GM20000 (cell line): Measurements from ENCODE around the gene IL23A.
A peak's percentile ranks its signal among the peaks of the same experiment; 100 is the strongest.
"Not testable (repeated sequence)": the region's sequence is repeated elsewhere in the genome, so short reads cannot be mapped to it uniquely, and the experiment has no call there.

Experiments
- DNase-seq: peaks from one replicate; pipeline ENCODE4 v3.0.0; 2012; ENCODE audit warnings: low spot score
- CTCF ChIP-seq: IDR thresholded peaks from 2 replicates; pipeline ENCODE4 v1.5.1; 2012; ENCODE audit warnings: mild to moderate bottlenecking, control low read depth; ENCODE audit errors: extremely low read depth, missing control alignments

IL23A gene

GRCh38 chr12:56311003-56311402 is 27.7 kb upstream of the IL23A start:
- no peak for TF ChIP-seq CTCF
- DNase-seq: no peak

GRCh38 chr12:56315249-56315621 is 23.4 kb upstream of the IL23A start:
- no peak for DNase-seq
- no peak for TF ChIP-seq CTCF

- no peak for TF ChIP-seq CTCF
- peak; percentile 91 for DNase-seq
Measured at GRCh38 chr12:56315622-56316473, 22.8 kb upstream of the IL23A start, which contains the start of gene CNPY2. CNPY2 (minus strand) TSS chr12:56315988; CDS start chr12:56315217, 771 bp downstream.

GRCh38 chr12:56317675-56318074 is 21.0 kb upstream of the IL23A start:
- DNase-seq: no peak
- TF ChIP-seq CTCF: no peak

- no peak for TF ChIP-seq CTCF
- no peak for DNase-seq
Measured at GRCh38 chr12:56321027-56321426, 17.7 kb upstream of the IL23A start.

- not testable (repeated sequence) for DNase-seq
Measured at GRCh38 chr12:56321610-56322009, 17.1 kb upstream of the IL23A start.

GRCh38 chr12:56324206-56324605 is 14.5 kb upstream of the IL23A start:
- DNase-seq: no peak
- no peak for TF ChIP-seq CTCF

GRCh38 chr12:56326126-56326525 is 12.6 kb upstream of the IL23A start:
- no peak for TF ChIP-seq CTCF
- no peak for DNase-seq
